WTC11 (cell line): ENCODE data around the gene ATG7. TPM values are rescaled to one million over a fixed set of nuclear protein-coding genes. Genes with fewer than 3 reads are reported as not detected.

Experiments
- ATAC-seq: fragments of 200-7000 bp; cut with Tn5 transposase; 2 replicates; pipeline ENCODE4 v1.10.0; 2021; ENCODE audit warnings: mild to moderate bottlenecking, moderate library complexity
- CTCF ChIA-PET: fragments of 300-600 bp; sonication (Branson Sonifier 250); formaldehyde crosslinking; loops from one replicate; lab custom pipeline; 2021; ENCODE audit warnings: antibody characterized with exemption; lab: Charles Lee
- POLR2A ChIA-PET: fragments of 350-600 bp; sonication (Branson Sonifier 250); formaldehyde crosslinking; loops from one replicate; lab custom pipeline; 2021; ENCODE audit warnings: antibody characterized with exemption; lab: Charles Lee
- DNase-seq: peaks from one replicate; pipeline ENCODE4 v3.0.0; 2021; ENCODE audit warnings: low spot score
- H3K27ac Mint-ChIP-seq: 2 replicates; pipeline ENCODE4 v1.8.0; 2021; ENCODE audit warnings: mixed read lengths
- H3K27me3 Mint-ChIP-seq: 2 replicates; pipeline ENCODE4 v1.8.0; 2021; ENCODE audit warnings: low read depth, mild to moderate bottlenecking, moderate library complexity, mixed read lengths
- H3K36me3 Mint-ChIP-seq: 2 replicates; pipeline ENCODE4 v1.8.0; 2021; ENCODE audit warnings: mixed read lengths
- H3K4me1 Mint-ChIP-seq: 2 replicates; pipeline ENCODE4 v1.8.0; 2022; ENCODE audit warnings: mixed read lengths
- H3K4me3 Mint-ChIP-seq: 2 replicates; pipeline ENCODE4 v1.8.0; 2021; ENCODE audit warnings: mild to moderate bottlenecking, moderate library complexity, mixed read lengths
- H3K9me3 Mint-ChIP-seq: 2 replicates; pipeline ENCODE4 v1.8.0; 2021; ENCODE audit warnings: mixed read lengths
- ARID4B ChIP-seq: sonication (generic); formaldehyde crosslinking; IDR thresholded peaks from 2 replicates; pipeline ENCODE4 v1.8.0; 2023; ENCODE audit warnings: missing genetic modification reagents, mild to moderate bottlenecking, borderline replicate concordance
- E2F1 ChIP-seq: sonication (generic); formaldehyde crosslinking; IDR thresholded peaks from 2 replicates; pipeline ENCODE4 v1.8.0; 2022; ENCODE audit warnings: mild to moderate bottlenecking, missing genetic modification reagents
- ESRRA ChIP-seq: sonication (generic); formaldehyde crosslinking; IDR thresholded peaks from 2 replicates; pipeline ENCODE4 v1.8.1; 2022; ENCODE audit warnings: mild to moderate bottlenecking, missing genetic modification reagents, borderline replicate concordance
- IRF1 ChIP-seq: sonication (generic); formaldehyde crosslinking; IDR thresholded peaks from 2 replicates; pipeline ENCODE4 v1.8.0; 2023; ENCODE audit warnings: missing genetic modification reagents
- IRF2 ChIP-seq: sonication (generic); formaldehyde crosslinking; IDR thresholded peaks from 2 replicates; pipeline ENCODE4 v1.8.0; 2022; ENCODE audit warnings: low read depth, missing genetic modification reagents, borderline replicate concordance
- NFE2L1 ChIP-seq: sonication (generic); formaldehyde crosslinking; IDR thresholded peaks from 2 replicates; pipeline ENCODE4 v1.8.1; 2023; ENCODE audit warnings: missing genetic modification reagents
- RELA ChIP-seq: sonication (generic); formaldehyde crosslinking; IDR thresholded peaks from 2 replicates; pipeline ENCODE4 v1.8.1; 2022; ENCODE audit warnings: missing genetic modification reagents, mild to moderate bottlenecking, borderline replicate concordance
- SOX15 ChIP-seq: fragments of 250-450 bp; sonication (Bioruptor Pico); IDR thresholded peaks from 2 replicates; pipeline ENCODE4 v1.9.0; 2021; ENCODE audit warnings: mild to moderate bottlenecking
- TEAD4 ChIP-seq: sonication (generic); formaldehyde crosslinking; IDR thresholded peaks from 2 replicates; pipeline ENCODE4 v1.8.0; 2022; ENCODE audit warnings: mild to moderate bottlenecking, missing genetic modification reagents
- ZNF317 ChIP-seq: sonication (generic); formaldehyde crosslinking; IDR thresholded peaks from 2 replicates; pipeline ENCODE4 v1.8.1; 2023; ENCODE audit warnings: low read depth, mild to moderate bottlenecking, moderate library complexity, missing genetic modification reagents, borderline replicate concordance
- ZNF423 ChIP-seq: fragments of 250-450 bp; sonication (Bioruptor Pico); IDR thresholded peaks from 2 replicates; pipeline ENCODE4 v2.1.2; 2022; ENCODE audit warnings: mild to moderate bottlenecking, moderate library complexity
- ZNF532 ChIP-seq: fragments of 250-450 bp; sonication (Bioruptor Pico); IDR thresholded peaks from 2 replicates; pipeline ENCODE4 v1.9.0; 2021; ENCODE audit warnings: mild to moderate bottlenecking, borderline replicate concordance
- total RNA-seq: library from RNA; stranded (reverse); gene quantifications from 3 replicates; pipeline ENCODE4 v1.2.3, GENCODE V29; 2021
- TF ChIP-seq, protein P1 (sequence below): sonication (generic); formaldehyde crosslinking; IDR thresholded peaks from 2 replicates; pipeline ENCODE4 v1.8.0; 2022; ENCODE audit warnings: mild to moderate bottlenecking, missing genetic modification reagents
- TF ChIP-seq, protein P2 (sequence below): sonication (generic); formaldehyde crosslinking; IDR thresholded peaks from 2 replicates; pipeline ENCODE4 v1.8.1; 2022; ENCODE audit warnings: low read depth, missing genetic modification reagents, borderline replicate concordance

The ATG7 gene
- total RNA-seq, 1 experiment from 2014 or later, result 17.5 TPM

GRCh38 chr3:11591391-11592282, 319.4 kb downstream of the ATG7 start:
- peak; percentile 44 for DNase-seq
- CTCF ChIA-PET, result interaction anchor here (0.5 to 1.5 kb wide), 6 partner anchors 25 to 256 kb away, joined by 3 to 5 read pairs (median 4); partner anchors contain the start of gene VGLL4
- Mint-ChIP-seq H3K36me3 (peaks cover 8% of the 10 kb centered on the region), H3K9me3 (peaks cover 5% of the 10 kb centered on the region; the same call in 1 of the 2 replicates), H3K27ac (peak overlapping the region; percentile 98), H3K27me3 (no peaks in the 10 kb centered on the region), H3K4me3 (peak overlapping the region; percentile 31; the same call in 1 of the 2 replicates), H3K4me1 (peaks cover 68% of the 10 kb centered on the region)
- TF ChIP-seq, protein P1, sequence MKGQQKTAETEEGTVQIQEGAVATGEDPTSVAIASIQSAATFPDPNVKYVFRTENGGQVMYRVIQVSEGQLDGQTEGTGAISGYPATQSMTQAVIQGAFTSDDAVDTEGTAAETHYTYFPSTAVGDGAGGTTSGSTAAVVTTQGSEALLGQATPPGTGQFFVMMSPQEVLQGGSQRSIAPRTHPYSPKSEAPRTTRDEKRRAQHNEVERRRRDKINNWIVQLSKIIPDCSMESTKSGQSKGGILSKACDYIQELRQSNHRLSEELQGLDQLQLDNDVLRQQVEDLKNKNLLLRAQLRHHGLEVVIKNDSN (CRISPR knock-in tag), result no peak
- 0 out of 2 replicates have a peak, but pooled peaks have one; percentile 28 for TF ChIP-seq ZNF532
- no peak for TF ChIP-seq RELA (CRISPR knock-in tag)
- no peak for TF ChIP-seq ESRRA (CRISPR knock-in tag)
- no peak for TF ChIP-seq NFE2L1
- ATAC-seq, result peak; percentile 84
- POLR2A ChIA-PET, result interaction anchor here (0.5 to 1.2 kb wide), 2 partner anchors 10 to 195 kb away, joined by 4 to 5 read pairs; no protein-coding TSS in a partner anchor

DNA sequence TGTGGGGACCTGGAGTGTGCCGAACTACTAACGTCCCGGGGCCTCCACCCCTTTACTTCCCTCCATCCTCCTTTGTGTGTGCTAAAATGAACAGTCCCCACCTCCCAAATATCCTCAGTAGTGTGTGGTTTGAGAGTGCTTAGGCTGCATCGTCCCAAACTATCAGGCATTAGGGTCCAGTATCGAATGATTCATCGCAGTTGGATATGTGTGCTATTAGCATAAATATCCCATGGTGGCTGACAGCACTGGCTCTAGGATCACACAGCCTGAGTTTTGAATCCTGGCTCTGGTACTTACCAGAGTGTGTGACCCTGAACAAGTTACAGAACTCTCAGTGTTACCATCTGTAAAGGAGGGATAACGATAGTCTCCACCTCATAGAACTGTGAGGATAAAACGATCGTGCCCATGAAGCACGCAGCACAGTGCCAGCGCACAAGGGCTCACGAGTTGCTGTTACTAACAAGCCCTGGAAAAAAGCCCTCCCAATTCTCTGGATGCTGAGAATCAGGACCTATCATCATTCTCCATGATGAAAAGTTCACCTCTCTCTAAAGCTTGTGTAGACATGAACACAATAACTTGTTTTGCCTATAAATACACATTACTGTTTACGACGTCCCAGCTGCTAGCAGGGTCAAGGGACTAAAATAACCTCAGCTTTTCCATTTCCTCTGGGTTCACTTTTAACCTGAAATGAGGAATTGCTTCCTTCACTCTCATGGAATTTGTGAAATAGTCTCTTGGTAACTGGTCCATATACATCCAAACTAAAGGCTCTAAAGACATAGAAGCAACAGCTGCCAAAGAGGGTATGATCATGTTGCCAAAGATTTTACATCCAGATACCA, 320.5 kb downstream of the ATG7 start:
- Mint-ChIP-seq H3K36me3 (peaks cover 18% of the 10 kb centered on the region), H3K27me3 (no peaks in the 10 kb centered on the region), H3K4me3 (peak overlapping the region; percentile 43), H3K27ac (peak overlapping the region; percentile 98), H3K4me1 (peaks cover 68% of the 10 kb centered on the region), H3K9me3 (peaks cover 9% of the 10 kb centered on the region)
- DNase-seq (no peak), ATAC-seq (no peak)
- CTCF ChIA-PET, result interaction anchor here (1.0 kb wide), 1 partner anchor 59 kb away, joined by 3 read pairs; no protein-coding TSS in a partner anchor
- POLR2A ChIA-PET, result interaction anchor here (1.4 kb wide), 1 partner anchor 51 kb away, joined by 3 read pairs; the partner anchor contains the start of gene VGLL4
- TF ChIP-seq ARID4B (CRISPR knock-in tag), result no peak
- TF ChIP-seq, protein P2, sequence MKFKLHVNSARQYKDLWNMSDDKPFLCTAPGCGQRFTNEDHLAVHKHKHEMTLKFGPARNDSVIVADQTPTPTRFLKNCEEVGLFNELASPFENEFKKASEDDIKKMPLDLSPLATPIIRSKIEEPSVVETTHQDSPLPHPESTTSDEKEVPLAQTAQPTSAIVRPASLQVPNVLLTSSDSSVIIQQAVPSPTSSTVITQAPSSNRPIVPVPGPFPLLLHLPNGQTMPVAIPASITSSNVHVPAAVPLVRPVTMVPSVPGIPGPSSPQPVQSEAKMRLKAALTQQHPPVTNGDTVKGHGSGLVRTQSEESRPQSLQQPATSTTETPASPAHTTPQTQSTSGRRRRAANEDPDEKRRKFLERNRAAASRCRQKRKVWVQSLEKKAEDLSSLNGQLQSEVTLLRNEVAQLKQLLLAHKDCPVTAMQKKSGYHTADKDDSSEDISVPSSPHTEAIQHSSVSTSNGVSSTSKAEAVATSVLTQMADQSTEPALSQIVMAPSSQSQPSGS (CRISPR knock-in tag), result no peak
- no peak for TF ChIP-seq ZNF317 (CRISPR knock-in tag)
- TF ChIP-seq IRF1 (CRISPR knock-in tag), result no peak
- TF ChIP-seq SOX15 (CRISPR knock-in tag), result no peak
- TF ChIP-seq IRF2, result no peak
- no peak for TF ChIP-seq ZNF423
- no peak for TF ChIP-seq RELA (CRISPR knock-in tag)
- no peak for TF ChIP-seq E2F1 (CRISPR knock-in tag)
- no peak for TF ChIP-seq TEAD4 (CRISPR knock-in tag)
- TF ChIP-seq, all 79 proteins: peak for 0
